Right atrium auricular region (tissue), 2 donors: ENCODE results near the gene ASCL4. TPM values are rescaled to one million over a fixed set of nuclear protein-coding genes. Genes with fewer than 3 reads are reported as not detected.

Experiments
- DNase-seq: peaks from one replicate; pipeline ENCODE4 v3.0.0-alpha.2; 2019; ENCODE audit warnings: low spot score
- H3K27ac ChIP-seq, 2 donors: fragments of 200-600 bp; sonication (generic); 1 replicate in 1 of 2; 2 replicates in 1 of 2; pipeline ENCODE4 v1.5.1; 2016 to 2019
- H3K27me3 ChIP-seq, 2 donors: fragments of 200-600 bp; sonication (generic); one replicate each; pipeline versions ENCODE4 v1.5.1 to v1.6.0; 2017 to 2019
- H3K36me3 ChIP-seq: fragments of 200-600 bp; sonication (generic); one replicate; pipeline ENCODE4 v1.5.1; 2016
- H3K4me1 ChIP-seq, 2 donors: fragments of 200-600 bp; sonication (generic); one replicate each; pipeline versions ENCODE4 v1.5.1 to v1.6.0; 2017 to 2019
- H3K4me3 ChIP-seq, 2 donors: fragments of 200-600 bp; sonication (generic); 1 replicate in 1 of 2; 2 replicates in 1 of 2; pipeline ENCODE4 v1.5.1; 2017 to 2019; ENCODE audit warnings: mild to moderate bottlenecking in 1 of 2, moderate library complexity in 1 of 2
- H3K9me3 ChIP-seq, 2 donors: fragments of 200-600 bp; sonication (generic); one replicate each; pipeline ENCODE4 v1.5.1; 2019
- CTCF ChIP-seq, 2 donors: fragments of 200-600 bp; sonication (generic); IDR thresholded peaks; one replicate each; pipeline ENCODE4 v1.5.1; 2019; ENCODE audit warnings: antibody characterized with exemption in 2 of 2
- total RNA-seq, 2 donors: library from RNA; depleted of rRNA; stranded (reverse); fragments of >200 nt; gene quantifications; one replicate each; pipeline ENCODE4 v1.1.0, GENCODE V29; 2016

ASCL4 gene
- total RNA-seq, 2 donors from 2014 or later, result not detected

- Histone ChIP-seq H3K9me3 (no peaks in the 10 kb centered on the region), H3K27ac (no peak overlapping the region), H3K4me3 (no peak overlapping the region), H3K27me3 (no peaks in the 10 kb centered on the region), H3K4me1 (no peaks in the 10 kb centered on the region), H3K36me3 (peaks cover 55% of the 10 kb centered on the region)
- DNase-seq, result no peak
- TF ChIP-seq CTCF (IDR thresholded peaks at IDR 0.05), result no peak
Observed at GRCh38 chr12:107734139-107734538, 40.4 kb upstream of the ASCL4 start.

- TF ChIP-seq CTCF (IDR thresholded peaks at IDR 0.05), result no peak
- Histone ChIP-seq H3K4me1 (no peaks in the 10 kb centered on the region), H3K4me3 (no peak overlapping the region), H3K27me3 (no peaks in the 10 kb centered on the region), H3K36me3 (peaks cover 71% of the 10 kb centered on the region), H3K27ac (no peak overlapping the region), H3K9me3 (no peaks in the 10 kb centered on the region)
- DNase-seq, result no peak
Observed at GRCh38 chr12:107735763-107736162, 38.7 kb upstream of the ASCL4 start.

GRCh38 chr12:107736914-107737313 is 37.6 kb upstream of the ASCL4 start:
- no peak for DNase-seq
- no peak for TF ChIP-seq CTCF (IDR thresholded peaks at IDR 0.05)
- no peak overlapping the region for H3K4me3 ChIP-seq
- H3K27me3 ChIP-seq, result no peaks in the 10 kb centered on the region
- H3K36me3 ChIP-seq, result peaks cover 82% of the 10 kb centered on the region
- no peaks in the 10 kb centered on the region for H3K4me1 ChIP-seq
- H3K9me3 ChIP-seq, result no peaks in the 10 kb centered on the region
- no peak overlapping the region for H3K27ac ChIP-seq

GRCh38 chr12:107748472-107748871 is 26.0 kb upstream of the ASCL4 start:
- Histone ChIP-seq H3K9me3 (no peaks in the 10 kb centered on the region), H3K36me3 (peaks cover 62% of the 10 kb centered on the region), H3K27me3 (no peaks in the 10 kb centered on the region), H3K4me3 (no peak overlapping the region), H3K4me1 (no peaks in the 10 kb centered on the region), H3K27ac (peak overlapping the region in 1 of 2 donors; percentile 29)
- no peak for TF ChIP-seq CTCF (IDR thresholded peaks at IDR 0.05)
- no peak for DNase-seq

- no peak for TF ChIP-seq CTCF (IDR thresholded peaks at IDR 0.05)
- Histone ChIP-seq H3K27me3 (no peaks in the 10 kb centered on the region), H3K4me3 (no peak overlapping the region), H3K36me3 (peaks cover 56% of the 10 kb centered on the region), H3K9me3 (no peaks in the 10 kb centered on the region), H3K27ac (peak overlapping the region in 1 of 2 donors; percentile 29), H3K4me1 (no peaks in the 10 kb centered on the region)
- DNase-seq, result no peak
Observed at GRCh38 chr12:107749083-107749482, 25.4 kb upstream of the ASCL4 start.

- no peak for TF ChIP-seq CTCF (IDR thresholded peaks at IDR 0.05)
- Histone ChIP-seq H3K9me3 (no peaks in the 10 kb centered on the region), H3K4me1 (peaks cover 3 to 24% of the 10 kb centered on the region in 2 donors), H3K27me3 (no peaks in the 10 kb centered on the region), H3K36me3 (peaks cover 24% of the 10 kb centered on the region), H3K27ac (no peak overlapping the region), H3K4me3 (peak overlapping the region in 1 of 2 donors; percentile 89)
- DNase-seq, result no peak
Observed at GRCh38 chr12:107759410-107759809, 15.1 kb upstream of the ASCL4 start.
